ENCODE results near the gene PFDN1. TPM values are rescaled to one million over a fixed set of nuclear protein-coding genes. Genes with fewer than 3 reads are reported as not detected.

The PFDN1 gene
- total and polyA plus RNA-seq, 10 of the 15 experiments (the other 5 are each of a cell fraction or from before 2014, with no cell fraction given) = 62.9 to 193 (median 102) TPM

DNA sequence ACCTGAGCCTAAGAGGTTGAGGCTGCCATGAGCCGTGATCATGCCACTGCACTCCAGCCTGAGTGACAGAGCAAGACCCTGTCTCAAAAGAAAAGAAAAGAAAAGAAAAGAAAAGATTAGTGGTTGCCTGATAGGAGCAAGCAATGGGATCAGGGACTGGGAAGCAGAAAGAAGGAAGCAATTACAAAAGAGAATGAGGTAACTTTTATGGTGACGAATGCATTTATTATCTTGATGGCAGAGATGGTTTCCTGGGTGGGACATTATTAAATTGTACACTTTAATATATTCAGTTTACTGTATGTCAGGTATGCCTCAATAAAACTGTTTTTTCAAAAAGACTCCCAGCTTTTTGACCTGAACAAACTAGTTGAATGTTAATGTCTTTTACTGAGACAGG is 7.5 kb upstream of the PFDN1 start:
- in situ Hi-C loops (cut with MboI) = no loop called here
- no peaks in the 10 kb centered on the region for H4K20me1 ChIP-seq (ENCODE audit: control insufficient read depth, insufficient read depth)
- no peak overlapping the region for H3K9ac ChIP-seq (ENCODE audit: control insufficient read depth, insufficient read depth, low read length)
- H3K79me2 ChIP-seq (ENCODE audit: control insufficient read depth, insufficient read depth, low read length) = no peaks in the 10 kb centered on the region
- no peaks in the 10 kb centered on the region for H3K27me3 ChIP-seq (replicated peaks in 1 of 2; ENCODE audit: control insufficient read depth in 2 of 2, insufficient read depth in 2 of 2, low read length in 1 of 2)
- BruUV-seq (replicated peaks) = no TSS peak
- TF ChIP-seq RBBP5 (conservative IDR thresholded peaks at IDR 0.05) = no peak
- no peak for TF ChIP-seq MYB (IDR thresholded peaks at IDR 0.05; ENCODE audit: borderline replicate concordance, low read depth, low read length)
- TF ChIP-seq JUND (IDR thresholded peaks at IDR 0.05; ENCODE audit: low read depth, low read length) = no peak
- no peak for TF ChIP-seq TARDBP (IDR thresholded peaks at IDR 0.05; ENCODE audit: borderline replicate concordance)
- TF ChIP-seq, protein P1, sequence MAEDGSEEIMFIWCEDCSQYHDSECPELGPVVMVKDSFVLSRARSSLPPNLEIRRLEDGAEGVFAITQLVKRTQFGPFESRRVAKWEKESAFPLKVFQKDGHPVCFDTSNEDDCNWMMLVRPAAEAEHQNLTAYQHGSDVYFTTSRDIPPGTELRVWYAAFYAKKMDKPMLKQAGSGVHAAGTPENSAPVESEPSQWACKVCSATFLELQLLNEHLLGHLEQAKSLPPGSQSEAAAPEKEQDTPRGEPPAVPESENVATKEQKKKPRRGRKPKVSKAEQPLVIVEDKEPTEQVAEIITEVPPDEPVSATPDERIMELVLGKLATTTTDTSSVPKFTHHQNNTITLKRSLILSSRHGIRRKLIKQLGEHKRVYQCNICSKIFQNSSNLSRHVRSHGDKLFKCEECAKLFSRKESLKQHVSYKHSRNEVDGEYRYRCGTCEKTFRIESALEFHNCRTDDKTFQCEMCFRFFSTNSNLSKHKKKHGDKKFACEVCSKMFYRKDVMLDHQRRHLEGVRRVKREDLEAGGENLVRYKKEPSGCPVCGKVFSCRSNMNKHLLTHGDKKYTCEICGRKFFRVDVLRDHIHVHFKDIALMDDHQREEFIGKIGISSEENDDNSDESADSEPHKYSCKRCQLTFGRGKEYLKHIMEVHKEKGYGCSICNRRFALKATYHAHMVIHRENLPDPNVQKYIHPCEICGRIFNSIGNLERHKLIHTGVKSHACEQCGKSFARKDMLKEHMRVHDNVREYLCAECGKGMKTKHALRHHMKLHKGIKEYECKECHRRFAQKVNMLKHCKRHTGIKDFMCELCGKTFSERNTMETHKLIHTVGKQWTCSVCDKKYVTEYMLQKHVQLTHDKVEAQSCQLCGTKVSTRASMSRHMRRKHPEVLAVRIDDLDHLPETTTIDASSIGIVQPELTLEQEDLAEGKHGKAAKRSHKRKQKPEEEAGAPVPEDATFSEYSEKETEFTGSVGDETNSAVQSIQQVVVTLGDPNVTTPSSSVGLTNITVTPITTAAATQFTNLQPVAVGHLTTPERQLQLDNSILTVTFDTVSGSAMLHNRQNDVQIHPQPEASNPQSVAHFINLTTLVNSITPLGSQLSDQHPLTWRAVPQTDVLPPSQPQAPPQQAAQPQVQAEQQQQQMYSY (CRISPR knock-in tag; IDR thresholded peaks at IDR 0.05) = no peak
- no peak for TF ChIP-seq MXI1 (IDR thresholded peaks at IDR 0.05; ENCODE audit: low read depth, low read length)
- TF ChIP-seq HDAC6 (IDR thresholded peaks at IDR 0.05; ENCODE audit: unreplicated experiment) = no peak
- TF ChIP-seq MEF2B (IDR thresholded peaks at IDR 0.05; ENCODE audit: partially characterized antibody, poor library complexity, severe bottlenecking) = no peak
- no peaks in the 10 kb centered on the region for H3K4me1 ChIP-seq (ENCODE audit: control insufficient read depth, insufficient read depth, low read length)
- no peak overlapping the region for H3K27ac ChIP-seq (ENCODE audit: control insufficient read depth, insufficient read depth)
- no peak for ATAC-seq
- ChIA-PET SMC1A (ENCODE audit: uncharacterized antibody, unreplicated experiment) (interaction anchor here (1.2 kb wide), 1 partner anchor 66 kb away, joined by 3 read pairs; no protein-coding TSS in a partner anchor), CTCF (interaction anchor here (1.2 kb wide), 1 partner anchor 66 kb away, joined by 4 read pairs; no protein-coding TSS in a partner anchor), POLR2A (interaction anchor here (0.6 to 0.9 kb wide), 2 partner anchors 17 to 38 kb away, joined by 3 to 5 read pairs; no protein-coding TSS in a partner anchor), RAD21 (ENCODE audit: unreplicated experiment) (no interaction called here)
- H3K9me3 ChIP-seq (replicated peaks; ENCODE audit: control insufficient read depth, insufficient read depth, low read length) = no peaks in the 10 kb centered on the region
- DNase-seq (ENCODE audit: low read depth, low spot score) = no peak
- no peak overlapping the region for H3K4me2 ChIP-seq (ENCODE audit: control insufficient read depth, insufficient read depth)
- 89% methylated on average over 2 of the region's 2 CpGs for WGBS (ENCODE audit: insufficient coverage, insufficient replicate concordance, low lambda C conversion rate, missing lambda C conversion rate)
- H3K36me3 ChIP-seq (ENCODE audit: control insufficient read depth in 2 of 2, insufficient read depth in 2 of 2, low read length in 1 of 2) = no peaks in the 10 kb centered on the region
- no peak for FAIRE-seq
- H2AFZ ChIP-seq (ENCODE audit: control insufficient read depth, low read depth, low read length) = no peak overlapping the region
- intact Hi-C loops (cut with micrococcal nuclease; ENCODE audit: unreplicated experiment) = no loop called here
- H3K4me3 ChIP-seq = no peak overlapping the region
